Activated T-cell treated with anti-CD3 and anti-CD28 coated beads for 1 hour (primary cell): ENCODE results near the gene C2CD4A.

Experiments
- DNase-seq: peaks from one replicate; pipeline ENCODE4 v3.0.0-alpha.2; 2020; ENCODE audit warnings: low read depth

C2CD4A gene

DNA sequence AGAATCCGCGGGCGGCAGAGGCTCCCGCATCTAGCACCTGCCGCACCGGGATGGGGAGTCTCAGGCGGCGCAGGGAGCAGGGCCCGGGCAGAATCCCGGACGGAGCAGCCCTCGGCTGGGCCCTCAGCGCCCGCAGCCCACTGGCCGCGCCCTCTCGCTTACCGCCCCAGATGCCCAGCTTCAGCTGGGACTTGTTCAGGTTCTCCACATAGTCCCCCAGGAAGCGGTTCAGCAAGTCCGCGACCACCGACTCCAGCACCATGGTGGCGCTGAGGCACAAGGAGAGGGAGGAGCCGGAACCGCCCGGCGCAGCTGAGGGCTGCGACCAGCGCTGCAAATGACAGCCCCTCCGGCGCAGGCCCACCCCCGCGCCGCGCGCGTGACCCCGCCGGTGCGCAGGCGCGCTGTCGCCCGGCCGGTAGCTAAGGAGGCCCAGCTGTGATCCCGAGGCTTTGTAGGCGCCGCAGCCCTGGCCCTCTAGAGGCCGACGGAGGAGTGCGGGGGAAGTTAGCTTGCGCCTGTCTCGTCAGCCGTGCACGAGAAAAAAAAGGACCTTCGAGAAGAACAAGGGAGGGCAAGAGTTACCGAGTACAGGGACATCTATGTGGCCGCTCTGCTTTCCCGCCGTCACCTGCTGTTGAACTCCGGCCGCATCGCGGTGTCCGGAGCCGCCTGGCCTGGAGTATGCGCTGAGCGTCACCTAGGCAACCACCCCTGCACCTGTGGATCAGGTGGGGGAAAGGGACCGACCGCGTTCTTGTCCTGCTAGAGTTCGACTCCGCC lies 6.5 kb upstream of the C2CD4A start, which contains the start of gene VPS13C:
Gene VPS13C, minus strand, starts transcription at position 335 of the 783 bp plus-strand sequence. Its CDS starts 73 bp downstream, at position 262.
- DNase-seq: peak; percentile 81

DNA sequence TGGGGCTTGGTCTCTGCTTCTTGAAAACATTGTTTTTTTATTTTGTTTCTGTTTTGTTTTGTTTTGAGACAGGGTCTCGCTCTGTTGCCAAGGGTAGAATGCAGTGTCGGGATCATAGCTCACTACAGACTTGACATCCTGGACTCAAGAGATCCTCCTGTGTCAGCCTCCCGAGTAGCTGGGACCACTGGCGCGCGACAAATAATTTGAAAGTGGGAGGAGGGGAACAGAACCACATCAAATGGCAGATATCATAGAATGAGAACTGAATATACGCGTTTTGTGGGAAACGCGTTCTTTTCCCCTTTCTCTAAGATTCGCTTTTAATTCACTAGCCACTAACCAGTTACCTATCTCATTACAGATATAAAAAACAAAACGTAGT lies 5.9 kb upstream of the C2CD4A start:
- DNase-seq: no peak

DNA sequence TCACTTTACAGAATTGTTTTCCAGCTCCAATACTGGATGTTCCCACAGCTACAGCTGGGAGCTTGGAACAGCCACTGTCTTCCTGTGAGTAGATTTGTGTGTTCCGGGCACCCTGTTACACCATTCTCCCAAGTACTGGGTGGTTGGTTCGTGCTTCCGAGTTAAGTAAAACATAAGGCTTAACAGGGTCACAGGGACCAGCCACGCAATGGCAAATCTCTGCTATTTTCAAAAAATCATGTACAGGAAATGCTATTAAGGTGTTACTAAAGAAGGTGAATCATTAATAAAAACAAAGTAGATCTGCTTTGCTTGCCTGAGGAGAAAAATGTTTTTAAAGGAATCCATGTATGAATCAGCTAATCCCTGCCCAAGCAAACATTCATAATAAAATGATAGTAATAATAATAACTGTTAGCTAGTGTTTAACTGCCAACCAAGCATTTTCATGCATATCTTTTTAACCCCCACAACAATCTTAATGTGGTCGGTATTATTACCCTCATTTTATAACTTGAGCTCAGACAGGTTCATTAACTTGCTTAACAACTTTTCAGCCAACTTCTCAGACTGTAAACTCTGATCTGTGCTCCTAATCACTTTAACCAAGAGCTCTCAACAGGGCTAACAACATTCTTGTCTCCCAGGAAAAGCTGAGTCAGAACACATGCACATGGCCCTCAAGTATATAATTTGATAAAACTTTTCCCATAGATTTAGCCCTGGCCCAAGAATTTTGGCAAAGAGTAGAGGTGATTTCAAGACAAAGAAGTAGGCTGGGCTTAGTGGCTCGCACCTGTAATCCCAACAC lies 2.7 kb upstream of the C2CD4A start:
- DNase-seq: no peak

DNA sequence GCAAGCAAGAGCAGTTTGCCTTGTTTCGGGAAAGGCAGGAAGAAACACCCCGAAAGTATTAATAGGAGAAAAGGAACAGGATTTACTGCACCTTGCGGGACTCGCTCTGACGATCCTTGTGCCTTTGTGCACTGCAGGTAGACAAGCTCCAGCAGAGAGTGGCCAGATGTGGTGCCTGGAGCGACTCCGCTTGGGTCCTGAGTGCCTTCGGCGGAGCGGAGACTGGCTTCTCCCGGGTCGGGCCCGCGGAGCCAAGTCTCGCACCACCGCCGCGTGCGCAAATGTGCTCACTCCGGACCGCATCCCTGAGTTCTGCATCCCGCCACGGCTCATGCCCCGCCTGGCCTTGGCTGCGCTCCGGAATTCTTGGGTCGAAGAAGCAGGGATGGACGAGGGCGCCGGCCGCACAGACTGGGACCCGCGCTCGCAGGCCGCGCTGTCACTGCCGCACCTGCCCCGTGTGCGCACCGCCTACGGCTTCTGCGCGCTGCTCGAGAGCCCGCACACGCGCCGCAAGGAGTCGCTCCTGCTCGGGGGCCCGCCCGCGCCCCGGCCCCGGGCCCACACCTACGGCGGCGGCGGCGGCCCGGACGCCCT lies 769 bp downstream of the C2CD4A start:
- DNase-seq: no peak

DNA sequence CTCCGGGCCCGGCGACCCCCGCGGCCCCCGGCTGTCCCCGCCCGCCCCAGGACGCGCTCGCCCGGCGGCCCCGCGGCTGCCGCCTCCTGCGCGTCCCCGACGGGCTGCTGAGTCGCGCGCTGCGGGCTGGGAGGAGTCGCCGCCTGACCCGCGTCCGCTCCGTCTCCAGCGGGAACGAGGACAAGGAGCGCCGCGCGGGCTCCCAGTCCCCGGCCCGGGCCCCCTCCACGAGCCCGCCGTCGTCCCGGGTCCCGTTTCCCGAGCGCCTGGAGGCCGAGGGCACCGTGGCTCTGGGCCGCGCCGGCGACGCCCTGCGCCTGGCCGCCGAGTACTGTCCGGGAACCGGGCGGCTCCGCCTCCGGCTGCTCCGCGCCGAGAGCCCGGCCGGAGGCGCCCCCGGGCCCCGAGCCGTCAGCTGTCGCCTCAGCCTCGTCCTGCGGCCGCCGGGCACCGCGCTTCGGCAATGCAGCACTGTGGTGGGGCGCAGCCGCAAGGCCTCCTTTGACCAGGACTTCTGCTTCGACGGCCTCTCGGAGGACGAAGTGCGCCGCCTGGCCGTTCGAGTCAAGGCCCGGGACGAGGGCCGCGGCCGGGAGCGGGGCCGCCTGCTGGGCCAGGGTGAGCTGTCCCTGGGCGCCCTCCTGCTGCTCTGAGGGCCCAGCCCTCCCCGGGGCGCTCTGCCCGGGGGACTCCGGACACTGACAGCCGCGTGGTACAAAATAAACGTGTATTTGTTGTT lies 1.5 kb downstream of the C2CD4A start:
- DNase-seq: no peak

DNA sequence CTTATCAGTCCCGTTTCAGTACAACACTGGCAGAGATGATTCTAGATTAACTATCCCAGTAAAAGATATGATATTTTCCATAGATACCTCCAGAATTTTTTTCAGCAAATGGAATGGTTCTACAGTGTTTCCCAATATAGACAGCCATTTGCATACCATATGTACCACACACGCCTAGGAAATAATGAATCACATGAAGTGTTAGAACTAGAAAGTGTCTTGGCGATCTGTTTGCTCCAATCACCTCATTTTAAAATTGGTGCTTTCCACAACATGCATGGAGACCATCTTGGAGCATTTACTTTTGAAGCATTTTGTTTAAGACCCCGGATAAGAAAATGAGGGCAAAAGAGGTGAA lies 2.0 kb downstream of the C2CD4A start:
- DNase-seq: no peak

DNA sequence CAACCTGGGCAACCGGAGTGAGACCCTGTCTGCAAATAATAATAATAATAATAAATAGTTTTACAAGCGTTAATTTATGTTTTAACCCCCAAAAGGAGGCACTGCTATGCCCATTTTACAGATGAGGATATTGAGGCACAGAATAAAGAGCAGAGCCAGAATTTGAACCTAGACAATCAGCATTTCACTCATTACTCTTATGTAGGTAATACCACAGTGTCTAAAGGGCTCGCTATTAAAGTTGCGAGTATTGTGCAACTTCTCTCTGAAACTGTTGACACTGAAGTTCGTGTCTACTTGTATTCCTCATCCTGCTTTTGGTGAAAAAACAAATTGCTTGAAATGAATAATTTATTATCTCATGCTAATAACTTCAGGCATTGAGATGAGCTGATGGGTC lies 2.8 kb downstream of the C2CD4A start:
- no peak for DNase-seq

DNA sequence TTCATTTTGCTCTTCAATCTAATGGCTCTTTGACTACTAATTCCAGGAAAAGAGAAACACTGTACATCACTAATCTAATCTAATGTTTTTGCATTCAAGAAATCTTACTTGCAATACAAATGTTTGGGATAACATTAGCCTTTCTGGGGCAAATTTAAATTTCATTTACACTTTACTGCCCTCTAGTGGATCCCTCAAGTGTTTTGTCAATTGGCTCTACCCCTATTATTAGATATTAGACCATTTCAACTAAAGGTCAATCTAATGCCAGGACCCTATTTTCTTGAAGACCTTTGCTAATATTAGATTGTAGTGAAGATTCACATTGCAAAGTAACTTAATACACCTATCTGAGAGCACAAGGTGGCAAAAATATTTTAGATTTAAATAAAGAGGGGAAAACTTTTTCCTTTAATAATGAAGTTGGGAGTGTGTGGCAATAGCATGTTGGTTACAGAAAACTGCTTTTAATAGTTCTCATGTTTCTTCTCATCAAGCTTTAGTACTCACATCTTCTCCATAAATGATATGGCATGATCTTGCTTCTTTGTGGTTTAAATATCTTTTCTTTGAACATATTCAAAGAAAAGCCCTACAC lies 5.0 kb downstream of the C2CD4A start:
- no peak for DNase-seq

DNA sequence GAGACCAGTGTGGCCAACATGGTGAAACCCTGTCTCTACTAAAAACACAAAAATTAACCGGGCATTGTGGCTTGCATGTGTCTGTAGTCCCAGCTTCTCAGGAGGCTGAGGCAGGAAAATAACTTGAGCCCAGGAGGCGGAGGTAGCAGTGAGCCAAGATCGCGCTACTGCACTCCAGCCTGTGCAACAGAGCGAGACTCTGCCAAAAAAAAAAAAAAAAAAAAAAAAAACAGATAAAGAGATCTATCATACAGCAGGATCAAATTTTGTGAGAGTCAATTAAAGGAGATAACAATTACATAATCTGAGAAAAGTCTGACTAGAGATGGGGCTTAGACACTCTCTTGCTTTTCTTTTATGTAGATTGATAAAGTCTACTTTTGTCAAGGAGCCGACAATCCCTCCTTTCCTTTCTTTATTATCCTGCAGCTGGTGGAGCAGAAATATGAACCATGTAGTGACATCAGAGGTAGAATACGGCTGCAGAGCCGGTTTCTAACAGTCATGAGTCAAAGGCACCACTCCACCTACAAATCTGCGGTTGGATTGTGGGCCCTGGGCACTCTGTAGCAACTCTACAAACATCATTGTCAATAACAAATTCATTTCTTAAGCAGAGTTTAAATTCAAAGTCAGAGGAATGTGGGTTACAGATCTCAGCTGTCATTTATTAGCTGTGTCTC lies 9.0 kb downstream of the C2CD4A start:
- DNase-seq: no peak

DNA sequence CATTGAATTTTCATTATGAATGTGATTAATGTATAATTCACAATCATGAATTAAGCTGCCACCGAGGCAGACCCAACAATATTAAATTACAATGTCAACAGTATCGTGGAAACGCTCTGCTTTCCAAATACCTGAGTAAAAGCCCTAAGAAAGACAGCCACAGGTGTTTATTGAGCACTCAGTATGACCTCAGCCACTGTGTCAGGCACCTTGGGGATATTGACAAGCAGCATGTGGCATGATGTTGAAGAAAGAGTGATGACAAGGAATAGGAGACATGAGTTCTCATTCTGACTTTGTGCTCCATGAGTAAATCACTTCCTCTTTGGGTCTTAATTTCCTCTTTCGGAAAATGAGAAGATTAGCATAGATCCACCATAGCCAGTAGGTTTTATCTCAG lies 12.8 kb downstream of the C2CD4A start:
- DNase-seq: no peak

DNA sequence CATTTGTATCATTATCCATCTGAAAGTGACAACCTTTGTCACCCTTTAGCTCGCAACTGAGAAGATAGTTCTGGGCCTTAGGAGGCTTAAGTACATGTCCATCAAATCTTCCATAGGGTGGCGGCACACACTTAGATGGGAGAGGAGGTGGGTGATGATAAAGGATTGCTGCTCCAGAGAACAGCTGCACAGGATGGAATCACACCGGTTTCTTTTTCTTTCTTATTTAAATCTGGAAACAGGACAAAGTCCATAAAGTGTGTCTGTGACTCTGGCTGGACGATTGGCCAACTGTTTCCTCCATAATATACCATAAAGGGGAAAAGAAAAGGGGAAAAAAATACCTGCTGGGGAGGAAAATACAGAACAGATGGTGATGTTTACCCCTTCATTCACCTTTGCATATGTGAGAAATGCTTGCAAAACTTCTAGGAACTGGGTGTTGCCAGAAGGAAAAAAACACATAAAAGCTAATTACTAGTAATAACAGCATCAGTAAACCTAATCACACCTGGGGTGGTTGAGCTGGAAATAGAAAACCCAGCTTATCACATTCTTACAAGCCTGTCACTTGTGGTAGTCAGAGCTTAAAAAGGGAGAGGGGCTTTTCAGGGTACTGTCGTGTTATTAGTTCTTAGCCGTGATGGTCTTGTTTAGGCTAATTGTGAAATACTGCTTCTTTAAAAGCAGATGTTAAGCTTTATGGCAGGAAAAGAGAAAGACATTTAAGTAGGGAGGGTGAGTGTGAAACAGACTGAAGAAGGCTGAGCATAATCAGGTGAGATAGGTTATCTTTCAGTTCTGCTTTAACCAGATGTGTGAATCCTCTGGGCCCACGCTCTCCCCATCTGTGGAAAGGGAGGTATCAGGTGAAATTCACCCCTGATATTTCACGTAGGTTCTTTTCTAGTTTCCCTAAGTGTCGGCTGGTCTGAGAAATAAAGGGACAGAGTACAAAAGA lies 16.7 kb downstream of the C2CD4A start:
- no peak for DNase-seq

DNA sequence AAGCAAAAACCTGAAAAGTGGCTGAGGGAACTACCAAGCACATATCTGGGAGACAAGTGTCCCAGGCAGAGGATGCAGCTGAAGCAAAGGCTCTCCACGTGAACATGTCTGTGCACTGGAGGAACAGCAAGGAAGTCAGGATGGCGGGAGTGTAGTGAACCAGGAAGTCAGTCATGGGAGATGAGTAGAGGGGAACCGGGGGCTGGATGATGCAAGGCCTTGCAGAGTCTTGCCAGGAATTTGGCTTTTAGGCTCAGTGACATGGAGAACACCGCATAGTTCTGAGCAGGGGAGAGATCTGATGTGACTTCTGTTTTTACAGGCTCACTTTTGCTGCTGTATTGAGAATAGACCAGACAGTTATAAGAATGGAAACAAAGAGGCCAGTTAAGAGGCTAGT lies 19.0 kb downstream of the C2CD4A start:
- no peak for DNase-seq

DNA sequence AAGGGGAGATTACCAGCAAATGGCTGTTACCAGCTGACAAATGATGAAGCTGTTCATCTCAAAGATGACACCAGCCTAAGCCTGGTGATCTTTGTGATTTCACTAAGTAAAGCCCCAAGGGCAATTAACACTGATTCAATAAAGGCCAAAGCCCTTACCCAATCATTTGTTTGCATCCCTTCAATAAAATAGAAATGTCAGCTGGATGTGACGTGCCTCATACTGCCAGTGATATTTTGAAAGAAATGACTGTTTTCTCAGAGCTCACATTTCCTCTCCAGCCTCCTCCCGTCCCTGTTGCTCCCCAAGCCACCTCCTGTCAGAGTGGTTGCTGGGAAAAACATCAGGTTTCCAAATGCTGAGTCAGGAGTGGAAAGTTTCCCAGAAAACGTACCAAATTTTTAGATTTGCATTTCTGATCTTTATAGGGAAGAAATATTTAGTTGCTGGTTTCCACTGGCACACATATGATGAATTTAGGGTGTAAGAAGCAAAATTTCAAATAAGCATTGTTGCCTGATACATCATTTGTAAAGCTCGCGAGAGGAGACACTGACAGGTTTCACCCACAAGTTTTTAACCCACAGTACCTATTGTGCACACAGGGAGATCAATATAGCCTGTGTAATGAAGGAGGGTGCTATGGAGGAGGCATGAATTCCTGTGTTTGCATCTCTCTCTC lies 21.0 kb downstream of the C2CD4A start:
- DNase-seq: no peak

DNA sequence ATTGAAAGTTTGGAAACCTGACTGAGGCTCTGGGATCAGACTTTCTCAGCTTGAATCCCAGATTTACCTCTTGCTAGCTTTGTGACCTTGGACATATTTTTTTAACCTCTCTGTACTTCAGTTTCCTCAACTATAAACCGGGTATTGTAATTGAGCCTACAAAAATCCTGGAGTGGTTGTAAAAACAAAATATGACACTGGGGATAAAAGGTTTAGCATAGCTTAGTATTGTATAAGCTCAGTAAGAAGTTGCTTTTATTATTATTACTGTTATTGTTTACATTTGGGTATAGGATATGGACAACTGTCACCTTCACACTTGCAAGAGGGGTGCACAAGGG lies 21.5 kb downstream of the C2CD4A start:
- DNase-seq: no peak

DNA sequence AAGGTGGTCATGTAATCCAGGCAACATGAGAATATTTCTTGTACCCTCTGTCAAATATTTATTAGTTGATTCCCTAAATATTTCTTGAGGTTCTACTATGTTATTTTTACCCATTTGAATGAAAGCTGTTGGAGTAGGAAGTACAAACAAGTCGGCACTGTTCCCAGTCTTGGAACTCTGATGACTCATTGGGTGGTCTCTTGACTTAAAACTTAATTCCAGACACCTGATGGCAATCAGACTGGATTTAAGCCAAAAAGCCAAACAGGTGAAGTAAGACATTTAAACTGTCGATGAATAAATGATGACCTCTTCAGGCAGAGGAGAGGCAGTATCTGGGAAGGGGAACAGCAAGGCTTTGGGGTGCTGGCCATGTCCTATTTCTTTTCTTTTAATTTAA lies 22.8 kb downstream of the C2CD4A start:
- no peak for DNase-seq

DNA sequence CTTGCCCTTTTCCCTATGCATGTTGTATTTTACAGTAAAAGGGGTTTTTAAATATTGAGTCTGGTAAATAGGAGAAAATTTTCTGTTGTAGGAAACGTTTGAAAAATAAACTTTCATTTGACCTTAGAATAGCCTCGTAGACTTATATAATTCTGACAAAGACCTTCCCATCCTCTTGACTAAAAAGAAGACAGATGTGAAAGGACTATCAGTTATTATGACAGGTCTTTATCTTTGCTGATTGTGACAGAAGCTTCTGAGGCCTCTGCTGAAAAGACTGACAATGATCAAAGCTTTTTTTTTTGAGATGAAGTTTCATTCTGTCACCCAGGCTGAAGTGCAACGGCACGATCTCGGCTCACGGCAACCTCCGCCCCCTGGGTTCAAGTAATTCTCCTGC lies 24.2 kb downstream of the C2CD4A start:
- DNase-seq: no peak

DNA sequence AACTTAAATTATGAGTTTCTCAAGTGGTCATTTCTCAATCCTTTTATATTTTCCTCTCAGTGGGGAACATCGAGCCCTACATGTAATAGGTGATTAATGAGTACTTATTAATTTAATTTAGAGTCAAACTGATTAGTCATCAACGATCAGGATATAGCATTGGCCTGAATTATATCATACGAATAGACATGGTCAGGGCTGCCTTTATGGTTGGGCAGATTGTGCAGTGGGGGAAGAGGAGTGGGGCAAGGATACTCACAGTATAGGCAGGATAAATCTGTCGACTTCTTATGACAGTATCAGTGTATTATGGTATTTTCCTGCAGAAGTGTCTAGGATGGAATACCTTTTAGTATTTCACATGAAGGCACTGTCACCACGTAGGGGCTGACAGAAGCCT lies 27.0 kb downstream of the C2CD4A start:
- DNase-seq: no peak

DNA sequence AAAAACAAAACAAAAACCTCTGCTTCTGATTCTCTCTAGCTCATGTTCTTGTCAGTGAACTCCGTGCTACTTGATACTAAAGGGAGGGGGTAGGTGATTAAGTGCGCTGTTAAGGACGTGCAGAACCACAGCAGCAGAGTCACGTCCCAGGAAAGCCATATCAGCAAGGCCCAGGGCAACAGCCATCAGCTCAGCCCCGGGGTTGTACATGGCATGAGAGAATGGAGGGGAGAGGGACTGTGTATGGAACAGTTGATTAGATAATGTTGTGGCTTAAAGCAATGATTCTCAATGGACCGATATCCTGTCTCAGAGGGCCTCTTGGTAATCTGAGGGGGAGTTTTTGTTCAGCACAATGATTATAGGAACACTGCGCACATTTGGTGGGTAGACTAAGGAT lies 27.6 kb downstream of the C2CD4A start:
- no peak for DNase-seq

DNA sequence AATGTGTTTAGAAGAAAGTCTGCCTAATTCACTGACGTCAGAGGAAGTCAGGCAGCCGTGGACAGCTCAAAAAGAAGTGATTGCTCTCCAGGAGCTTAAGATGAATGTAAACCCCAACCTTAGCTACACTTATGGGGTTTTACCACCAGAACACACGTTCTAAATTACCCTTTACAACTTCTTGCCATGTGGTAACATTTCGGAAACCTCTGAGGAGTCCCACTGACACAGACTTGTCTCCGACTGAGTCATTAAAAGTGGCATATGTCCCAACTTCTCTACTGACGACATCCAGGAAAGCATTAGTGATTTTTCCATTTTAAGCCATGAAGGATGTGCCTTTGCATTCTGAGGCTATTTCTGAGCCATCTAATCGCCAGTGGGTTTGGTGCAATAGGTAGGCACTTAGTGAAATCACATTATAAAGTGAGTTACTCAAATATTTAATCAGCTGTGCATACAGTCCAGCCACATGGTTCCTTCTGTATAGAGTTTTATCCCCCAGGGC lies 32.4 kb downstream of the C2CD4A start:
- no peak for DNase-seq

DNA sequence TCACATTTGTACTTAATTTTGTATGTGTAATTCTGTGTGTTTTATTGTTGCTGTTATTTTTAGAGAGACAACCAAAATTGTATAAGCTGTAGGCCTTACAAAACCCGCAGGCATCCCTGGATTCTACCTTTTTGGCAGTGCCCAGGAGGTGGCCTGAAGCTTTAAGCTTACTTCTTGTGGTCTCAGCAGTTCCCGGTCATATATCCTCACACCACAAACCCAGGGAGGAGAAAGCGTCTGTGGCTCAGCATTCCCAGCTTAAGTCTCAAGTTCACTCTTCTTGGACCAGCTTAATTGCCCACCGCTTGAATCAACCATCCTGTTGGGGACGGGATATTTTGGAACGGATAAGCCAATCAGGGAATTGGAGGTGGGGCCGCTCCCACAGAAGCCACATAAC lies 36.7 kb downstream of the C2CD4A start:
- DNase-seq: no peak
